Erythroblast (primary cell): ENCODE data around the gene PDGFC.

Experiments used
- GATA1 ChIP-seq: IDR thresholded peaks from 2 replicates; pipeline ENCODE4 v1.6.1; 2011; ENCODE audit warnings: low read depth, mild to moderate bottlenecking, control low read depth, low read length, moderate library complexity
- POLR2A ChIP-seq: IDR thresholded peaks from 2 replicates; pipeline ENCODE4 v1.6.1; 2011; ENCODE audit warnings: mild to moderate bottlenecking, low read length

GRCh38 chr4:156896527-156896926 lies 75.1 kb downstream of the PDGFC start:
- no peak for TF ChIP-seq POLR2A
- TF ChIP-seq GATA1: no peak
